Measurements from ENCODE around the gene LDLRAD3. TPM values are rescaled to one million over a fixed set of nuclear protein-coding genes. Genes with fewer than 3 reads are reported as not detected.

The LDLRAD3 gene
- total RNA-seq, 1 experiment from 2014 or later = 19.0 TPM

- no peak overlapping the region for H2AFZ ChIP-seq (ENCODE audit: low read depth, low read length, poor library complexity, severe bottlenecking)
- H3K9me2 ChIP-seq (ENCODE audit: insufficient read depth) = no peaks in the 10 kb centered on the region
- no peak for DNase-seq (ENCODE audit: low read depth, low spot score)
- no peaks in the 10 kb centered on the region for H3K4me1 ChIP-seq (ENCODE audit: control insufficient read depth in 1 of 2, insufficient read depth in 2 of 2, low read length in 2 of 2)
- ATAC-seq = no peak
- RAD21 ChIA-PET (ENCODE audit: low non-redundant PET in 1 of 2, low total read pairs in 2 of 2, uncharacterized antibody in 2 of 2, unreplicated experiment in 2 of 2) = no interaction called here
- BruUV-seq (replicated peaks) = no TSS peak
- no peak overlapping the region for H3K4me3 ChIP-seq (replicated peaks in 1 of 2; ENCODE audit: low read depth in 1 of 2, low read length in 2 of 2)
- no peak overlapping the region for H3K27ac ChIP-seq (ENCODE audit: low read depth, low read length)
- TF ChIP-seq FOSL1 (IDR thresholded peaks at IDR 0.05; ENCODE audit: low read depth) (no peak), CBX3 (IDR thresholded peaks at IDR 0.05; ENCODE audit: low read depth) (no peak), POLR2A (IDR thresholded peaks at IDR 0.05; ENCODE audit: borderline replicate concordance, extremely low read depth, insufficient read depth, insufficient read length) (no peak), RAD21 (IDR thresholded peaks at IDR 0.05; ENCODE audit: low read depth) (no peak), ZFX (IDR thresholded peaks at IDR 0.05) (no peak), ELF1 (IDR thresholded peaks at IDR 0.05; ENCODE audit: borderline replicate concordance, low read depth) (no peak), ZBTB33 (IDR thresholded peaks at IDR 0.05; ENCODE audit: extremely low read depth, insufficient replicate concordance, low read length) (no peak), MAX (IDR thresholded peaks at IDR 0.05) (no peak), SP1 (IDR thresholded peaks at IDR 0.05; ENCODE audit: low read depth) (no peak), EZH2phosphoT487 (IDR thresholded peaks at IDR 0.05; ENCODE audit: borderline replicate concordance) (no peak), SRF (IDR thresholded peaks at IDR 0.05; ENCODE audit: low read depth) (no peak), EZH2 (IDR thresholded peaks at IDR 0.05) (no peak), REST (IDR thresholded peaks at IDR 0.05; ENCODE audit: low read depth) (no peak), ATF3 (IDR thresholded peaks at IDR 0.05) (no peak), CTCF (IDR thresholded peaks at IDR 0.05 in 2 of 3, conservative IDR thresholded peaks at IDR 0.05 in 1 of 3; ENCODE audit: borderline replicate concordance in 1 of 3, insufficient read depth in 1 of 3, low read depth in 2 of 3, low read length in 2 of 3) (no peak), POLR2AphosphoS5 (IDR thresholded peaks at IDR 0.05; ENCODE audit: low read depth, low read length) (no peak), TCF7L2 (IDR thresholded peaks at IDR 0.05; ENCODE audit: borderline replicate concordance, extremely low read depth, insufficient read depth, insufficient read length) (no peak), JUND (IDR thresholded peaks at IDR 0.05) (no peak), ZNF274 (IDR thresholded peaks at IDR 0.05; ENCODE audit: low read depth, low read length) (no peak)
- H4K20me1 ChIP-seq (ENCODE audit: insufficient read depth) = no peaks in the 10 kb centered on the region
- H3K9me3 ChIP-seq (ENCODE audit: control insufficient read depth in 1 of 2, insufficient read depth in 1 of 2, low read depth in 1 of 2, low read length in 2 of 2) = no peaks in the 10 kb centered on the region
- POLR2A ChIA-PET = no interaction called here
- H3K4me2 ChIP-seq (ENCODE audit: low read length) = no peak overlapping the region
- H3K36me3 ChIP-seq (ENCODE audit: control insufficient read depth in 1 of 2, insufficient read depth in 2 of 2, low read length in 2 of 2) = no peaks in the 10 kb centered on the region
- H3K79me2 ChIP-seq (ENCODE audit: insufficient read depth, low read length) = peaks cover 53% of the 10 kb centered on the region
- intact Hi-C loops (cut with micrococcal nuclease) = no loop called here
- H3K9ac ChIP-seq (ENCODE audit: low read length) = no peak overlapping the region
- no peaks in the 10 kb centered on the region for H3K27me3 ChIP-seq (ENCODE audit: insufficient read depth, low read length)
- CTCF ChIA-PET = no interaction called here
Measured at GRCh38 chr11:35986947-35987346, 43.1 kb downstream of the LDLRAD3 start.
